ENCODE data around the gene UBXN11. TPM values are rescaled to one million over a fixed set of nuclear protein-coding genes. Genes with fewer than 3 reads are reported as not detected.
"Not testable (repeated sequence)": the region's sequence is repeated elsewhere in the genome, so short reads cannot be mapped to it uniquely, and the experiment has no call there.

UBXN11 gene
- total RNA-seq, 3 donors from 2014 or later, result 17.4 to 21.1 (median 19.9) TPM

GRCh38 chr1:26322042-26322331 is 15.6 kb upstream of the UBXN11 start:
- Mint-ChIP-seq H3K4me1 (ENCODE audit: low read depth) (peaks cover 57% of the 10 kb centered on the region), H3K36me3 (ENCODE audit: insufficient read depth) (peaks cover 14% of the 10 kb centered on the region)
- no peak for ATAC-seq

GRCh38 chr1:26321315-26322041 is 15.0 kb upstream of the UBXN11 start:
- H3K4me1 Mint-ChIP-seq (ENCODE audit: low read depth), result peaks cover 62% of the 10 kb centered on the region
- H3K9me3 Mint-ChIP-seq, result no peaks in the 10 kb centered on the region
- no peaks in the 10 kb centered on the region for H3K27me3 Mint-ChIP-seq (ENCODE audit: low read depth)
- H3K4me3 Mint-ChIP-seq, result peak overlapping the region; percentile 79
- peak; percentile 74 to 81 for ATAC-seq
- peak; percentile 97 for DNase-seq
- H3K36me3 Mint-ChIP-seq (ENCODE audit: insufficient read depth), result peaks cover 14% of the 10 kb centered on the region

More at GRCh38 chr1:26322042-26322331, 15.6 kb upstream of the UBXN11 start:
- DNase-seq, result no peak
- Mint-ChIP-seq H3K27me3 (ENCODE audit: low read depth) (no peaks in the 10 kb centered on the region), H3K9me3 (no peaks in the 10 kb centered on the region), H3K4me3 (no peak overlapping the region)

GRCh38 chr1:26320896-26321295 is 14.5 kb upstream of the UBXN11 start:
- H3K4me1 Mint-ChIP-seq (ENCODE audit: low read depth), result peaks cover 67% of the 10 kb centered on the region
- DNase-seq (no peak), ATAC-seq (peak in 1 of 2 donors; percentile 4)
- peaks cover 14% of the 10 kb centered on the region for H3K36me3 Mint-ChIP-seq (ENCODE audit: insufficient read depth)
- H3K4me3 Mint-ChIP-seq, result peak overlapping the region; percentile 79
- H3K9me3 Mint-ChIP-seq, result no peaks in the 10 kb centered on the region
- H3K27me3 Mint-ChIP-seq (ENCODE audit: low read depth), result no peaks in the 10 kb centered on the region

DNA sequence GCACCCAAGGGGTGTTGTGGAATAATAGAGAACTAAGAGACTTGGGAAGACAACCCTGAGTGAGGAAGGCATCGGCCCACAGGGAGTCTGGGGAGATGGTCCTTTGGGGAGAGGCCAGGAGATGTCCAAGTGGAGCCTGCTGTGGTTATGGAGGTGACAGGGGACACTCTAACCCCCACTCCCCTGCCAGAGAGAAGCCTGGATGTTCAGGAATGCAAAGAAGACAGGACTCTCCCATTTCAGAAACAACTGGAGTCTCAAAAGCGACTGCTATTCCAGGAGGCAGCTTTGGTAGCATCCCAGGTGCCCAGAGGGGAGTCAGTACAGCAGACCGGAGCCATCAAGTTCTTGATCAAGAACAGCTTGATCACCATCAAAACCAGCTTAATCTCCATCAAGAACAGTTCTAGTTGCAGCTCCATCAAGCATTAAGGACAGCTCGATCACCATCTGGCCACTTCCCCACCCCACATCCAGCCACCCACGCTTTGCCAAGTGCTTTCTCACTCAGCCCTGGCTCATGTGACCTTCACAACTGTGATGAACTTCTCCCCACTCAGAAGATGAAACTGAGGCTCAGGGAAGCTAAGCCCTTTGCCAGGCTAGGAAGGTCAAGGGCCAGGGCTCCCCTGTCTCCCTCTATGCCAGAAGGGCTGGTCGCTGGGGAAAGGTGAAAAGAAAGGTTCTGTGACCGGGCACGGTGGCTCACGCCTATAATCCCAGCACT is 12.1 kb upstream of the UBXN11 start:
- ATAC-seq (peak; percentile 16 to 19), DNase-seq (peak; percentile 22)
- Mint-ChIP-seq H3K27me3 (ENCODE audit: low read depth) (no peaks in the 10 kb centered on the region), H3K4me1 (ENCODE audit: low read depth) (peaks cover 87% of the 10 kb centered on the region), H3K36me3 (ENCODE audit: insufficient read depth) (peaks cover 11% of the 10 kb centered on the region), H3K4me3 (peak overlapping the region; percentile 91), H3K9me3 (no peaks in the 10 kb centered on the region)

- ATAC-seq, result peak; percentile 58 to 64
- peak; percentile 70 for DNase-seq
- Mint-ChIP-seq H3K9me3 (no peaks in the 10 kb centered on the region), H3K4me1 (ENCODE audit: low read depth) (peaks cover 88% of the 10 kb centered on the region), H3K4me3 (peak within 1 kb of the TSS; percentile 91), H3K27me3 (ENCODE audit: low read depth) (no peaks in the 10 kb centered on the region), H3K36me3 (ENCODE audit: insufficient read depth) (peaks cover 11% of the 10 kb centered on the region)
Measured at GRCh38 chr1:26317612-26318337, 11.3 kb upstream of the UBXN11 start, which contains the start of gene CD52. Gene CD52, plus strand, starts transcription at chr1:26317958. Its CDS starts 60 bp downstream, at chr1:26318018.

GRCh38 chr1:26317146-26317545 is 10.7 kb upstream of the UBXN11 start:
- ATAC-seq (no peak), DNase-seq (no peak)
- peaks cover 82% of the 10 kb centered on the region for H3K4me1 Mint-ChIP-seq (ENCODE audit: low read depth)
- no peaks in the 10 kb centered on the region for H3K9me3 Mint-ChIP-seq
- H3K27me3 Mint-ChIP-seq (ENCODE audit: low read depth), result no peaks in the 10 kb centered on the region
- H3K4me3 Mint-ChIP-seq, result peak overlapping the region; percentile 91
- H3K36me3 Mint-ChIP-seq (ENCODE audit: insufficient read depth), result peaks cover 11% of the 10 kb centered on the region

DNA sequence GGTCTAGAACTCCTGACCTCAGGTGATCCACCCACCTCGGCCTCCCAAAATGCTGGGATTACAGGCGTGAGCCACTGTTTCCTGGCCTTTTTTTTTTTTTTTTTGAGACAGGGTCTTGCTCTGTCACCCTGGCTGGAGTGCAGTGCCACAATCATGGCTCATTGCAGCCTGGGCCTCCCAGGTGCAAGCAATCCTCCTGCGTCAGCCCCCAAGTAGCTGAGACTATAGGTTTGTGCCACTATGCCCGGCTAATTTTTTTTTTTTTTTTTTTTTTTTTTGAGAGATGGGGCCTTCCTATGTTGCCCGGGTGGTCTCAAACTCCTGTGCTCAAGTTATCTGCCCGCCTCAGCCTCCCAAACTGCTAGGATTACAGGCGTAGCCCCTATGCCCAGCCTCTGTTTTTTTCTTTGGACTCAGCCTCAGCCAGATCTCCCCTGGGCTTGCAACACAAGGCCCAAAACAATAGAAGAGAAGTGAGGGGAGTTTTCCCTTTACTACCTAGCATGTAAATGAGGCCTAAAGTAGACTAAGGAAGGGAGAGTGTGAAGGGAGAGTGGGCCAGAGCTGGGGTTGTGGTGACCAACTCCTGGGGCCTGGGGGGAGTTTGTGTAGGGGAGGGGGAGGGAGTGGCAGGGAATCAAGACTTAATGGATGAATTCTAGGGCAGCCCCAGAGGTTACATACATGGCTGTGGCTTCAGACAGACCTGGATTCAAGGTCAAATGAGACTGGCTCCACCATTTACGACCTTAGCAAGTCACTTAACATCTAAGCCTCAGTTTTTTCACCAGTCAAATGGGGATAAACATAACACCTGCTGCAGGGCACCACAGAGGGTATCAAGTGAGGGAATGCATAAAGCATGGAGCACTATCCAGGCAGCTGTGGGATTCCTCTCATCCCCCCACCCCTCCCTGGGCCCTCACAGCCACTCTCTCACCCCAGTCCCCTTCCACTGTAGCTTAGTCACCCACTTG is 9.7 kb upstream of the UBXN11 start:
- ATAC-seq, result no peak
- no peaks in the 10 kb centered on the region for H3K27me3 Mint-ChIP-seq (ENCODE audit: low read depth)
- DNase-seq, result no peak
- H3K9me3 Mint-ChIP-seq, result no peaks in the 10 kb centered on the region
- H3K4me3 Mint-ChIP-seq, result peak overlapping the region; percentile 91
- H3K4me1 Mint-ChIP-seq (ENCODE audit: low read depth), result peaks cover 74% of the 10 kb centered on the region
- H3K36me3 Mint-ChIP-seq (ENCODE audit: insufficient read depth), result peaks cover 6% of the 10 kb centered on the region

DNA sequence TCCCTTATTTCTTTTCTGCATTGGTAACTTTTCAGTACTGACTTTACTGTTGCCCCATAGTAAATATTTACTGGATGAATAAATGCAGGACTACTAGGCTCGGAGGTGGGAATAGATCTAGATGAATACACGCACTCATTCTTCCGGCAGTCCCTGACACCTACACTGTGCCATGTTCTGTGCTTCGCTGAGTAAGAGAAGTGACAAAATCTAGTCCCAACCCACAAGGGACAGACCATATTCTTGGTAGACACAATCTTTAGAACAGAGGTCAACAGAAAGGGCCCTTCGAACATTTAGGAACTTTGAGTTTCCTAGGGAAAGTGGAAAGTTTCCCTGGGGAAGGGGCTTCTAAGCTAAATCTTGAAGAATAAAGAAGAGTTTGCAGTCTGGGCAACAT is 8.1 kb upstream of the UBXN11 start:
- no peak for DNase-seq
- Mint-ChIP-seq H3K9me3 (no peaks in the 10 kb centered on the region), H3K36me3 (ENCODE audit: insufficient read depth) (peaks cover 2% of the 10 kb centered on the region), H3K27me3 (ENCODE audit: low read depth) (no peaks in the 10 kb centered on the region), H3K4me3 (no peak overlapping the region), H3K4me1 (ENCODE audit: low read depth) (peaks cover 60% of the 10 kb centered on the region)
- no peak for ATAC-seq

DNA sequence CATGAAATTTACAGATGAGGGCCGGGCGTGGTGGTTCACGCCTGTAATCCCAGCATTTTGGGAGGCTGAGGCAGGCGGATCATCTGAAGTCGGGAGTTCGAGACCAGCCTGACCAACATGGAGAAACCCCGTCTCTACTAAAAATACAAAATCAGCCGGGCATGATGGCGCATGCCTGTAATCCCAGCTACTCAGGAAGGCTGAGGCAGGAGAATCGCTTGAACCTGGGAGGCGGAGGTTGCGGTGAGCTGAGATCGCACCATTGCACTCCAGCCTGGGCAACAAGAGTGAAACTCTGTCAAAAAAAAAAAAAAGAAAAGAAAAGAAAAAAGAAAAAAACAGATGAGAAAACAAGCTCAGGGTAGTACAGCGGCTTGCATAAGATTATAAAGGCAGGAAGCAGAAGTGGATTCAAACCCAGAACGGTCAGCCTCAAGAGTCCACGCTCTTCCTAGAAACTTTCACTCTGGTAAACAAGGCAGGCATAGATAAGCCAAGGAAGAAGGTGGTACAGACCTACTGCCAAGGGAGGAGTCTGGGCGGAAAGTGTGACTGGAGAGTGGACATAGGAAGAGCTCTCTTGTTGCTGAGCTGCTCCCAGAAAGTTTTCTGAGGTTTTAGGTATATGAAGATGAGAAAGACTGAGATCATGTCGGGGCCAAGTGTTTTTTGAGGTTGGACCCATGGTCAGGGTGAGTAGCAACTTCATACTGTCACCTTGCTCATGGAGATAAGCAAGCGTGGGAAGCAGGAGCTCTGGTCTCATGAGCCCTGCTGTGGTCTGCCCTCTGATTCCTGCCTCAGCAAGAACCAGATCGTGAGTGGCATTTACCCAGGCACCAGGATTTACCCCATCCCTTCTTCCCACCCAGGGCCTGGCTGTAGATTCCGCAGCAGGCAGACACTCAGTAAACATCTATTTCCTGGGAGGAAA is 1.8 kb upstream of the UBXN11 start:
- H3K36me3 Mint-ChIP-seq (ENCODE audit: insufficient read depth); DNase-seq; H3K27me3 Mint-ChIP-seq (ENCODE audit: low read depth); H3K9me3 Mint-ChIP-seq: not testable (repeated sequence)
- peak; percentile 8 to 22 for ATAC-seq
- Mint-ChIP-seq H3K4me1 (ENCODE audit: low read depth) (peaks cover 32% of the 10 kb centered on the region), H3K4me3 (peak overlapping the region; percentile 56)

DNA sequence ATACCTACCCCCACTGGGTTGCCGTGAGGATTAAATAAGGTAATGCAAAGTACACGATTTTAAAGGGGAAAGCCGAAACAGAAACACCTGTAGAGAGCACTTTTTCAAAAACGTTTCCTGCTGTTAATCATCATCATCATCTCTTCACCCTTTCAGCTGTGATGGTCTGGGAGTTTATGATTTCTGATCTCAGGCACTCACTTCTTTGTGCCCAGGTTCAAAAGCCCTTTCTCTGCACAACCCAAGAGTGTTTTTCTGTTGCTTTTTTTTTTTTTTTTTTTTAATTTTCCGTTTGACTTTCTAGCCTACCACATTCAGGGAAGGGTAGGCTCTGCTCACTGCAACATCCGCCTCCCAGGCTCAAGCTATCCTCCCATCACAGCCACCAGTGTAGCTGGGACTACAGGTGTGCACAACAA is 936 bp upstream of the UBXN11 start:
- H3K9me3 Mint-ChIP-seq, result no peaks in the 10 kb centered on the region
- ATAC-seq (peak; percentile 3 to 16), DNase-seq (no peak)
- no peaks in the 10 kb centered on the region for H3K27me3 Mint-ChIP-seq (ENCODE audit: low read depth)
- peak overlapping the region; percentile 96 for H3K4me3 Mint-ChIP-seq
- peaks cover 28% of the 10 kb centered on the region for H3K4me1 Mint-ChIP-seq (ENCODE audit: low read depth)
- no peaks in the 10 kb centered on the region for H3K36me3 Mint-ChIP-seq (ENCODE audit: insufficient read depth)

- Mint-ChIP-seq H3K4me3 (peak overlapping the region; percentile 96), H3K9me3 (no peaks in the 10 kb centered on the region), H3K36me3 (ENCODE audit: insufficient read depth) (no peaks in the 10 kb centered on the region), H3K4me1 (ENCODE audit: low read depth) (peaks cover 28% of the 10 kb centered on the region), H3K27me3 (ENCODE audit: low read depth) (no peaks in the 10 kb centered on the region)
- ATAC-seq, result peak in 1 of 2 donors; percentile 1
- no peak for DNase-seq
Measured at GRCh38 chr1:26305667-26306289, 658 bp downstream of the UBXN11 start.

GRCh38 chr1:26302733-26303405 is 3.6 kb downstream of the UBXN11 start:
- no peaks in the 10 kb centered on the region for H3K27me3 Mint-ChIP-seq (ENCODE audit: low read depth)
- H3K4me1 Mint-ChIP-seq (ENCODE audit: low read depth), result peaks cover 20% of the 10 kb centered on the region
- H3K36me3 Mint-ChIP-seq (ENCODE audit: insufficient read depth), result no peaks in the 10 kb centered on the region
- H3K4me3 Mint-ChIP-seq, result no peak overlapping the region
- DNase-seq (no peak), ATAC-seq (no peak)
- H3K9me3 Mint-ChIP-seq, result no peaks in the 10 kb centered on the region
